ENCODE measurements around the gene CD274.
A peak's percentile ranks its signal among the peaks of the same experiment; 100 is the strongest.
"Not testable (repeated sequence)": the region's sequence is repeated elsewhere in the genome, so short reads cannot be mapped to it uniquely, and the experiment has no call there.

The CD274 gene

DNA sequence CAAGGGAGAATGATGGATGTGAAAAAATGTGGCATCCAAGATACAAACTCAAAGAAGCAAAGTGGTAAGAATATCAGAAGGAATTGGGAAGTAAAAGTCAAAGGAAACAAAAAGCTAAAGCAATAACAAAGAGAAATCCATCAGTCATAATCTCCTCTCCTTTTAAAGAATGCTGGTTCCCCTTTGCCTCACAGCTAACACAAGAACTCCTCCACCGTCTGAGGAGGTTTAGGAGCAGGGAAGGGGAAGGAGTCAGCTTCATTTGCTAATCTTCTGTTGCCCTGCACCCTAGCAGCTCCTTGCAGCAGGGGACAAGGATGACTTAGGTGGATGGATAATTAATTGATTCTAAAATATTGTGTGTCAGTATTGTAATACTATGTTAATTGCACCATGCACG lies 16.4 kb downstream of the CD274 start:
- no peak for DNase-seq (ENCODE audit: low read depth)

DNA sequence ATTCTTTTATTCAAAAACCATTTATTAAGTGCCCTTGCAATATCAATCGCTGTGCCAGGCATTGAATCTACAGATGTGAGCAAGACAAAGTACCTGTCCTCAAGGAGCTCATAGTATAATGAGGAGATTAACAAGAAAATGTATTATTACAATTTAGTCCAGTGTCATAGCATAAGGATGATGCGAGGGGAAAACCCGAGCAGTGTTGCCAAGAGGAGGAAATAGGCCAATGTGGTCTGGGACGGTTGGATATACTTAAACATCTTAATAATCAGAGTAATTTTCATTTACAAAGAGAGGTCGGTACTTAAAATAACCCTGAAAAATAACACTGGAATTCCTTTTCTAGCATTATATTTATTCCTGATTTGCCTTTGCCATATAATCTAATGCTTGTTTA lies 18.5 kb downstream of the CD274 start:
- DNase-seq (ENCODE audit: low read depth), result no peak

DNA sequence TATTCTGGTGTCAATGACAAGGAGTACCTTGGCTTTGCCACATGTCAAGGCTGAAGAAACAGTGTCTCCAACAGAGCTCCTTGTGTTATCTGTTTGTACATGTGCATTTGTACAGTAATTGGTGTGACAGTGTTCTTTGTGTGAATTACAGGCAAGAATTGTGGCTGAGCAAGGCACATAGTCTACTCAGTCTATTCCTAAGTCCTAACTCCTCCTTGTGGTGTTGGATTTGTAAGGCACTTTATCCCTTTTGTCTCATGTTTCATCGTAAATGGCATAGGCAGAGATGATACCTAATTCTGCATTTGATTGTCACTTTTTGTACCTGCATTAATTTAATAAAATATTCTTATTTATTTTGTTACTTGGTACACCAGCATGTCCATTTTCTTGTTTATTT lies 19.8 kb downstream of the CD274 start:
- no peak for DNase-seq (ENCODE audit: low read depth)

DNA sequence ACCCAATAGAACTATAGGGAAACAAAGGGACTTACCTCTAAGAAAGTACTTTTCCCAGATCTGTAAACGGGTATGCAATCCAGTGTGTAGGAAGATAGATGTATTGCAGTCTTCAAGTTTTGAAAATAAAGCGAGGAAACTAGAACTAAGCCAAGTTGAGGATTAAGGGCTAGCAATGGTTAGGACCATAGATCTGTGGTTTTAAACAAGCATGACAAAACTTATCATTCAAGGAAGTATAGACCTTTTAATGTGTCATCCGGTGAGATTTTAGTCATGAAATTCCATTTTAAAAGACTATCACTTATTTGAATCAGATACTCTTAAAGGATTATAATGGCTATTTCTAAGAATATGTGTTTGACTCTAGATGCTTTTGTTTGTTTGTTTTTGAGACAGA lies 20.5 kb downstream of the CD274 start:
- no peak for DNase-seq (ENCODE audit: low read depth)

DNA sequence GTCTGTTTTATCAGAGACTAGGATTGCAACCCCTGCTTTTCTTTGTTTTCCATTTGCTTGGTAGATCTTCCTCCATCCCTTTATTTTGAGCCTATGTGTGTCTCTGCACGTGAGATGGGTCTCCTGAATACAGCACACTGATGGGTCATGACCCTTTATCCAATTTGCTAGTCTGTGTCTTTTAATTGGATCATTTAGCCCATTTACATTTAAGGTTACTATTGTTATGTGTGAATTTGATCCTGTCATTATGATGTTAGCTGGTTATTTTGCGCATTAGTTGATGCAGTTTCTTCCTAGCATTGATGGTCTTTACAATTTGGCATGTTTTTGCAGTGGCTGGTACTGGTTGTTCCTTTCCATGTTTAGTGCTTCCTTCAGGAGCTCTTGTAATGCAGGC lies 25.3 kb downstream of the CD274 start:
- DNase-seq (ENCODE audit: low read depth), result not testable (repeated sequence)

DNA sequence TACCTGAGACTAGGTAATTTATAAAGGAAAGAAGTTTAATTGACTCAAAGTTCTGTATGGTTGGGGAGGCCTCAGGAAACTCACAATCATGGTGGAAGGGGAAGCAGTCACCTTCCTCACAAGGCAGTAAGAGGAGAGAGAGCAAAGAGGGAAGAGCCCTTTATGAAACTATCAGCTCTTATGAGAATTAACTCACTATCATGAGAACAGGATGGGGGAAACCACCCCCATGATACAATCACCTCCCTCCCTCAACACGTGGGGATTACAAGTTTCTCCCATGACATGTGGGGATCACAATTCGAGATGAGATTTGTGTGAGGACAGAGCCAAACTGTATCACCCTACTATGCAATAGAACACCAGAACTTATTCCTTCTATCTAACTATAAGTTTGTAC lies 27.9 kb downstream of the CD274 start:
- DNase-seq (ENCODE audit: low read depth), result no peak

DNA sequence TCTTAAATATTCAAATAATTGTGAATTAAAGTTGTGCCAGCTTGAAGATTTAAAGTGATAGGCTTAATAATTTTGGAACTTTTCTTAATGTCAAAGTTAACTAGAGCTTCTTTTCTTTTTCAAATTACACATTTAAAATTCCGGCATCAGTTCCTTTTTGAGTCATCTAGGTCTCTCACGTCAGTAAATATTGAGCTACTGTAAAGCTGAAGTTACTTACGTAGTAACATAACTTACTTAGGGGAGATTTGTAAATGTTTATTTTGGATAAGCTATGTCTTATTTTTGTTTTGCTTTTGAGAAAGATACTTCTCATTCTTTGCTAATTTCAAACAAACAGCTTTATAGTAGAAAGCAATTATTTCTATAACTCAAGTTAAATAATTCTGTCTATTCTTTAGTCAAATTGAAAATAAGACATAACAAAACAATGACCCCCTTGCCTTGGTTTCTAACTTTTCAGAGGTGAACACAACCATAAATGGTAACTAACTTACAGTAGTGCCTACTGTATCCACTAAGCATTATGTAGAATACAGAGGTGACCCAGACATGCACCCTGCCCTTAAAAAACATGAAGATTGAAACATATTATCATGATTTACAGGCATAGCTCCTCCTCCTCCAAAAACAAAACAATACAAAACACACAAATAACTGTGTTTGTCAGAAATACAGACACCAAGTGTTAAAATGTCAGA lies 29.8 kb downstream of the CD274 start:
- no peak for DNase-seq (ENCODE audit: low read depth)

DNA sequence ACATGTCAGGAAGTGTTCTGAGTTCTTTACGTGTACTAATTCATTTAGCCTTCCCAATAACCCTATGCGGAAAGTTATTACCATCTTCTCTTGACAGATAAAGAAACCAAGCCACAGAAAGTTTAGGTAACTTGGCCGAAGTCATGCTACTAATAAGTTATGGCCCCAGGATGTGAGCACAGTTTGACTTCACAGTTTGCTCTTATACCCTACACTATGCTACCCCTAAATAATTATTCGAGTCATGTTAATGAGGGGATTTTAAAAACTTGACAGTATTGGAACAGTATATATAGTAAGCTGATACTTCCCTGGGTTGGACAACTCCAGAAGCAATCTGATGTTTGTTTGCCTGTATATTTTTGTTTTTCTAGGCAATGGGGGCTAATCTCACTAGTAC lies 30.6 kb downstream of the CD274 start:
- no peak for DNase-seq (ENCODE audit: low read depth)

DNA sequence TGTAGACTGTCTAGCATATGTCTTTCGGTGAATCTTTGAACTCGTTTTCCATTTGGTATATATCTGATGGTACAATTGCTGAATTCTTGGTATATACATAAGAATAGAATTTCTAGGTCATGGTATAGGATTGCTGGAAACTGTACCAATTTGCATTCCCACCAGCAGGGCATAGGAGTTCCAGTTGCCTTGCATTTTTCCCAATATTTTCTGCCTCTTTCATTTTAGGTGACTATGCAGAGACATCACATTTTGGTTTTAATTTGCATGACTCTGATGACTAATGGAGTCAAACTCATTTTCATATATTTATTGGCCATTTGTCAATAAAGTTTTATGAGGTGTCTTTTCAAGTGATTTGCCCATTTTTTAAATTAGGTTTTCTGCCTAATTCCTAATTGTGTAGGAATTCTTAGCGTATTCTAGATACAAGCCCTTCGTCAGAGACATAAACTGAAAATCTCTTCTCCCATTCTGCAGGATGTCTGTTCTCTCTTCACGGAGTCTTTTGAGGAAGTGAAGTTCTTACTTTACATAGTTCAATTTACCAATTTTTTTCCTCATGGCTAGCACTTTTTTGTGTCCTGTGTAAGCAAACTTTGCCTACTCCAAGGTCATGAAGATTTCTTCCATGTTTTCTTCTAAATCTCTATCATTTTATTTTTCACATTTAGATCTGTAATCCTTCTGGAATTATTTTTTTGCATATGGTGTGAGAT lies 31.1 kb downstream of the CD274 start:
- no peak for DNase-seq (ENCODE audit: low read depth)

DNA sequence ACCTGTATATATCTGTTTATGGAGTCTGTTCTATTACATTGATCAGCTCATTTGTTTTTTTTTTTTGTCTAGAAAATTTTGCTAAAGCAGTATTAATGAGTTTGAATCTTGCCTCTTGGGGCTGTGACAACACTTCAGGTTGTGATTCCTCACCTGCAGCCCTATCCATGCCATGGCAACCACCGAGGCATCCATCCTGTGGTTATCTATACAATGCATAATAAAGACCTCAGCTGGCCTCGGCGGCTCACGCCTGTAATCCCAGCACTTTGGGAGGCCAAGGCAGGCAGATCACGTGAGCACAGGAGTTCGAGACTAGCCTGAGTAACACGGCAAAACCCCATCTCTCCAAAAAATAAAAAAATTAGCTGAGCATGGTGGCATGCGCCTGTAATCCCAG lies 31.9 kb downstream of the CD274 start:
- no peak for DNase-seq (ENCODE audit: low read depth)

DNA sequence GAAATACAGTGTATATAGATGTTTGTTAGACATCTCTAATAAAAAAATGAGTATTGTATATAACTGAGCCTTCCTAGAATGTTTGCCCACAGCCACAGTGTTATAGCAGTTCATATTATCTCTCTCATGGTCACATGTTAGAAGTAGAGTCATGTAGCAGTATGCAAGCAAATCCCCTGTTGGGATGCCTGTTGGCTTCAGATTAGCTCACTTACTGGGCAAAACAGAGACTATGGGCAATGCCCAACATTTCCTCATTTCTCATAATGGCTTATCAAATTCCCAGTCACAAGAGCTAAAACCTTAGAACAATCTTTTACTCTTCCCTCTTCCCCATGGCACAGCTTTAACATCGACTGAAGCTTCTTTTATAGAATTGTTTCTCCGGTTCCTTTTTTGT lies 33.0 kb downstream of the CD274 start:
- DNase-seq (ENCODE audit: low read depth), result no peak

DNA sequence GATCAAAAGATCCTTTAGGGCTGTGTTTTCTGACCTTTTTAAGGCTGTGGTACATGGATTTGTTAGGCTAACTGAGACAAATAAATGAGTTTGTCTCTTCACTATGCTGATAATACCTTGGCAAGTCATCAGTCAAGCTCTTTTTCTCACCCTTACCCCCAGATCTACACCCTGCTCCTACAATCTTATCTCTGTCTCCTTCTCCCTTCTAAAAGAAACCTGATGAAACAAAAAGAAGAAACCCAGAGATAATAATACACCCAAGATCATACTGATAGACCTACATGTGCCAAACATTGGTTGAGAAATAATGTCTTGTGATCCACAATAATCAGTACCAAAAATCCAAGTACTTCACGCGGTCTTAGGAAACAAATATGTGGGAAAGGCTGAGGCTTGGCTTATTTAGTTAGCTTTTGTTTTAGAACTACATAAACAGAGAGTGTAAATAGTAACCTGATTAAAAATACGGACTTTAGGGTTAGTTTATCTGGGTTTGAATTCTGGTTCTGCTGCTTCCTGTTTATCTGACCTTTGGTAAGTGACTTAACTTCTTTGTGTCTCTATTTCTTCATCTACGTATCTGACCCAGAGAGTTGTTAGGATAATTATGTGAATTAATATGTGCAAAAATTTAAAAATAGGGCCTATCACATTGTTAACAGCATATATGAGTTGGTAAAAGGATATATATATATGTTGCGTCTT lies 35.2 kb downstream of the CD274 start:
- DNase-seq (ENCODE audit: low read depth), result no peak

DNA sequence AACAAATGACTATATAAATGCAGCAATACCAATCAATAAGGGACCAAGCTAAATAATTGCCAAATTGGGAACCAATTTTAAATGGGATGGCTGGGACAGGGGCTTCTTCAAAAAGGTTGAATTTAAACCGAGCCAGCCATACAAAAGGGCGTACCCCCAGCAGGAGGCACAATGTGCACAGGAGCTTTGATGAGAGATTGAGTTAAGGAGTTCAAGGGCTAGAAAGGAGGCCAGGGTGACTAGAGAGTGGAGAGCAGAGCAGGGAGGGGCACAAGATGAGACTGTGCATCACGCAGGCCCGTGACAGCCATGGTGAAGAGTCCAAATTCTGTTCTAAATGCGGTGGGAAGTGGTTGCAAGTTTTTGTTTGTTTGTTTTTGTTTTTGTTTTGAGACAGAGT lies 36.6 kb downstream of the CD274 start:
- DNase-seq (ENCODE audit: low read depth), result no peak

DNA sequence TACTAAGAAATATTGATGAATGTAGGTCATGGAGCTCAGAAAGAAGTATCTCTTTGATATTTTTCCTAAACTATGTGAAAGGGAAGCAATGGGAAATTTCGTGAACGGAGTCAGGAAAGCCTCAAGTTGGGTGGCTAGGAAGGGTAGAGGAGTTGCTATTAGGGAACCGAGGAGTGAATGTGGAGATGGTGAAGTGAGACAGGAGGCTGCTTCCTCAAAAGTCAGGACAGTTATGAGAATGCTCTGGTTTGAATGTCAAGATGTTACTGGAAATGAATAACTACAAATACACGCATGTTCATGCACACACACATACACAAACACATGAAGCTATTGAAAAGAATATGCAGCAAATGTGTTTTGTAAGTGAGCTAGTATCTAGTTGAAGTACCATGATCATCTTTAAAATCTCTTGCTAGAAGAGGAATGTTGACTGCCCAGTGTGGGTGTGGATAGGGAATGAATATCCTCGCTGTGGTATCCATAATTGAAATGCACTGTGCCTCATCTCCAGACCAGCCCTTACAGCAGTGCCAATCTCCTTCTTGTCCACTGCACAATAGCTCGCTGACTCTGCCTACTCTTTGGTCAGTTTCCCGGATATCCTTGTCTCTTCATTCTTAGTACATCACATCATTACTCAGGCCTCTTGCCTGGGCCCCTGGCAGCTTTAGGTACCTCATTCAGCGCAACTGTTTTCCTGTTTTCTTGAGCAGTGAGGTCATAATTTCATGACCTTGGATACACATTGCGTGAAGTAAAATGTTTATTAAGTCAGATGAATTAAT lies 38.1 kb downstream of the CD274 start:
- DNase-seq (ENCODE audit: low read depth), result no peak

DNA sequence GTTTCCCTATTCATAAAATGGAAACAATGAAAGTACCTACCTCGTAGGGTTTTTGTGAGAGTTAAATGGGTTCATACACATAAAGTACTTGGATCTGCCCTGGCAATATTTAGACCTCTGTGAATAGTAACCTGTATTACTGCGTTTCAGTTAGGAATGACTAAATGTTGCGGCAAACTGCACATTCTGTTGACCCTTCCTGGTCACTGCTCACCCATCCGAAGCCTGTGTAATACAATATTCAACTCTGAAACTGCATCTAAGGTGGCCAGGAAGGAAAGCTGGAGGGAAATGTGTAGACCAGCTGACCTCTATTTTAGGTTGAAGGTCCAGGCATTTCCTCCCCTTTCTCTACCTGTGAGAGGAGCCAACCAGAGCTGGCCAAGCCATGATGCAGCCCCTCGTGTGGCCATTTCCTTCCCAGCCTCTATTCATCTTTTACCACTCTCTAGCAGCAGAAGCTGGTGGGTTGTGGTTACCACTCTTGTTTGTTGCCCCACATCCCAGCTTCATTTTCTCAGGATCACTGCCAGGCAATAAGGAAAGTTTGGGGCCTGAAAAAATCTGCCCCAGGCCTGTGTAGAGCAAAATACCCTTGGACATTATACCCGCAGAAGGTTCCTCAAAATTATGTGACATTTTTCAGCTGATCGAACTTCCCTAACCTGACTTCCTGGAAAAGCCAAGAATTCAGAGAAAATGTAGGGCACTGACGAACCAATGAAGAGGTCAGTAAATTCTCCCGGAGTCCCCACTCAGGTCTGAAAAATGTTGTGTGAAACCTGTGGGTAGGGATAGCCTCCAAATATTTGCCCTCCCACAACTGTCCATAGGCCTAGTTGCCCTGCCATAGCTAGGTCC lies 39.5 kb downstream of the CD274 start:
- no peak for DNase-seq (ENCODE audit: low read depth)

DNA sequence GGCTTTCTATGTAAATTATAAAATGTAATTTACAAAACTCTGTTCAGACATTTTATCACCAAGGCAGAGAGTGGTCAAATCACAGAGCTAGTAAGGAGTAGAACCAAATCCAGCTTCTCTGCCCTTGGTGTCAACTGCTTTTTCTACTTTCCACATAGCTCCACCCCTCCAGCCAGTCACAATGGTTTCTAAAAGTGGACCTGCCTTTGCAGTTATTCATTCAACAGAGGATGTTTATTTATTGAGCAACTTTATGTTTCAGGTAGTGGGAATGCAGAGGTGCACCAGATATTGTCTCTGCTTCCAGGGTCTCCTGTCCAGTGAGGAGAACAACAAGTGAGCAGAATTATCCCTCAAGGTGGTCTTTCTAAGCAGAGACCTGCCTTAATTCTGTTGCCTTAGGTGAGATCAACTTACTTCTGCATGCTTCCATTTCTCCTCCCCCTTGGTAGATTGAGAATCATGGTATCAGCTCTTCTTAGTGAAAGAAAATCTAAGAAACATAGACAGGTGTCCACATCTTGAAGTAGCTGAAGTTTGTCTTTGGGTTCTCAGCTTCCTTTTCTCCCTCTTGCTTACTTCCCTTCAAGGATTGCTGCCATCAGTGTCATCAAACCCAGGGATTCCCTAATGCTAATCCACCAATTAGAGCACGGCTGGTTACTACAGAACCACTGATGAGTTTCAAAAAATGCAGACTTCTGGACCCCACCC lies 42.8 kb downstream of the CD274 start:
- DNase-seq (ENCODE audit: low read depth), result no peak

DNA sequence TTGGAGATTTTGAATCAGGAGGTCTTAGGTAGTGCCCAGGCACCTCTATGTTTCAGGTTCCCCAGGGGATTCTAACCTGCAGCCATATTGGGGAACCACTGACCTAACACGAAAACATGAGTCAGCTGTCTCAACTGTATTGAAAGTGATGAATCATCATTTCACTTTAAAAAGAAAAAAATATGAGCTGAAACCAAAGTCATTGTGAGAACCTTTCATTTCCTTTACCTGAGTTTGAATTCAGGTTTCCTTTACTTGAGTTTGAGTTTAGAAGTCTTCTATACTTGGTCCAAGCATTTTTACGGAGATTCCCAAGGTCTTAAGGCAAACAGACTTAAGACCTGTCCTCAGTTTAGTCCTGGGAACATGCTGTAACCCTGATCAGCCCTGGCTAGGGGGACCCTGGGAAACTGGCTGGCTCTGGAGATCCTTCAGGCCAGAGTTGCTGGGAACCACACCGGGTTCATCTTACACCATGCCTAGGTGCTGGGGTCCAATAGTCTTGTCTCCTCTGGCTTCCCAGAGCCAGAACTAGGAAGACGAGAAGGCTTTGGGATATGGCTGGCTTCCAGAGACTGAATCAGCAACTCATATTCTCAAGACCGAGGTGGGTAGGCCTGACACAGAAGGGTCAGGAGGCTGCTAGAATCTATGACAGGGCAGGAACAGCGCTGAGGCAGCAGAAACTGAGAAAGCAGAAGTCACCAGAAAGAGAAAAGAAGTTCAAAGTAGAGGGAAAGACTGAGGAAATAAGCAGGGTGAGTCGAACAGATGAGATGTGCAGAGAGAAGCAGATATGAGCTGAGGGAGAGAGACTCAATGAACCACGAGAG lies 43.6 kb downstream of the CD274 start:
- DNase-seq (ENCODE audit: low read depth), result peak; percentile 14

DNA sequence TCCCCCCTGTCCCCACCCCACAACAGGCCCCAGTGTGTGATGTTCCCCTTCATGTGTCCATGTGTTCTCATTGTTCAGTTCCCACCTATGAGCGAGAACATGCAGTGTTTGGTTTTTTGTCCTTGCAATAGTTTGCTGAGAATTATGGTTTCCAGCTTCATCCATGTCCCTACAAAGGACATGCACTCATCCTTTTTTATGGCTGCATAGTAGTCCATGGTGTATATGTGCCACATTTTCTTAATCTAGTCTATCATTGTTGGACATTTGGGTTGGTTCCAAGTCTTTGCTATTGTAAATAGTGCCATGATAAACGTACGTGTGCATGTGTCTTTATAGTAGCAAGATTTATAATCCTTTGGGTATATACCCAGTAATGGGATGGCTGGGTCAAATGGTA lies 44.4 kb downstream of the CD274 start:
- DNase-seq (ENCODE audit: low read depth), result not testable (repeated sequence)

DNA sequence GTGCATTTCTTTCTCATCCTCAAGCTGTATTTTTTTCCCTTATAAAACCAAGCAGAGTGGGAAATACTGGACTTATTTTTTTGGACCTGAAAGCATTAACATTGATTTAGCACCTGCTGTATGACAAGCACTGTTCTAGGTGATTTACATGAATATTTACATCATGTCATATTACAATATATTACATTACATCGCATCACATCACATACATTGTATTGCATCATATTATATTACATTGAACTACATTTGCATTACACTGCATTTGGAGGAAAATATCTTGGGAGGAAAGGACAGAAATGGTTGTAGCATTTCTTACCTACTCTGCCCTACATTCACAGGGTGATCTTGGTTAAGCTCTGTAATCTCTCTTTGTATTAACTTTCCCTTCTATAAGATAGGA lies 48.8 kb downstream of the CD274 start:
- DNase-seq (ENCODE audit: low read depth), result no peak

DNA sequence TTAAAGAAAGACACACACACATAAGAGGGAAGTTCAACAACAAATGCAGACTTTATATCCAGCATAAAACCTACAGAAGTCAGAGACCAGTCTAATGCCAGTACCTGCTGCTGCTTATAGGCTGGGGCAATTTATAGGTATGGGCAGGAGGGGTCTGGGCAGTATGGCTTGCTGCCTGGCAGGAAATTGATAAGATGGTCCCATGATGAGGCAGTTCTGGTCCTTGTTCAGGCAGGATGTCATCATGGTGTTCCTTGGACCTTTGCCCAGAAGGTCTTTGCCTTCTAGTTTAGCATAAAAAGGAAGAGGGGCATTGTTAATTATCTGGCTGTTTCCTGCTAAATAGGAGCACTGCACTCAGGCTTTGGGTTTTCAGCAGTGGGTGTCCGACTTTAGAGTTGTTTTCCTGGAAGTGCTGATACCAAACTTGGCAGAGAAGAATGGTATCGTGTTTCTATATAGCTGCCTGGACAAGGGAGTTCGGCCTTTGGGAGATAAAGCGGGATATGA lies 49.6 kb downstream of the CD274 start:
- DNase-seq (ENCODE audit: low read depth), result no peak

All from activated T-cell treated with anti-CD3 and anti-CD28 coated beads for 24 hours (primary cell).